GM23248 (cell line): ENCODE data around the gene KRTDAP. TPM values are rescaled to one million over a fixed set of nuclear protein-coding genes. Genes with fewer than 3 reads are reported as not detected.
"Not testable (repeated sequence)": the region's sequence is repeated elsewhere in the genome, so short reads cannot be mapped to it uniquely, and the experiment has no call there.

Source experiments
- DNase-seq: peaks from one replicate; pipeline ENCODE4 v3.0.0-alpha.2; 2015
- H2AFZ ChIP-seq: fragments of 200-600 bp; sonication (generic); 2 replicates; pipeline ENCODE4 v1.6.1; 2016; ENCODE audit warnings: antibody characterized with exemption
- H3F3A ChIP-seq: fragments of 200-600 bp; sonication (generic); 2 replicates; pipeline ENCODE4 v1.6.1; 2016; ENCODE audit warnings: mild to moderate bottlenecking, antibody characterized with exemption, mixed run types; ENCODE audit not compliant: insufficient read depth
- H3K27ac ChIP-seq: fragments of 200-600 bp; sonication (generic); 2 replicates; pipeline ENCODE4 v1.5.1; 2016; ENCODE audit warnings: mild to moderate bottlenecking
- H3K27me3 ChIP-seq: fragments of 200-600 bp; sonication (generic); replicated peaks from 2 replicates; pipeline ENCODE4 v1.6.1; 2016; ENCODE audit warnings: mild to moderate bottlenecking; ENCODE audit not compliant: insufficient read depth
- H3K36me3 ChIP-seq: fragments of 200-600 bp; sonication (generic); 2 replicates; pipeline ENCODE4 v1.6.1; 2016; ENCODE audit warnings: low read depth, mild to moderate bottlenecking
- H3K4me1 ChIP-seq: fragments of 200-600 bp; sonication (generic); 2 replicates; pipeline ENCODE4 v1.6.1; 2016; ENCODE audit warnings: mild to moderate bottlenecking; ENCODE audit not compliant: insufficient read depth
- H3K4me2 ChIP-seq: fragments of 200-600 bp; sonication (generic); one replicate; pipeline ENCODE4 v1.6.1; 2016; ENCODE audit warnings: mild to moderate bottlenecking; ENCODE audit not compliant: unreplicated experiment
- H3K4me3 ChIP-seq: fragments of 200-600 bp; sonication (generic); 2 replicates; pipeline ENCODE4 v1.5.1; 2016; ENCODE audit warnings: mild to moderate bottlenecking
- H3K79me2 ChIP-seq: fragments of 200-600 bp; sonication (generic); 2 replicates; pipeline ENCODE4 v1.6.1; 2016; ENCODE audit warnings: mild to moderate bottlenecking; ENCODE audit not compliant: insufficient read depth
- H3K9ac ChIP-seq: fragments of 200-600 bp; sonication (generic); 2 replicates; pipeline ENCODE4 v1.6.1; 2016; ENCODE audit warnings: mild to moderate bottlenecking
- H3K9me2 ChIP-seq: fragments of 200-600 bp; sonication (generic); 2 replicates; pipeline ENCODE4 v1.6.1; 2016; ENCODE audit warnings: mixed run types, mild to moderate bottlenecking, moderate library complexity; ENCODE audit not compliant: insufficient read depth
- H3K9me3 ChIP-seq: fragments of 200-600 bp; sonication (generic); one replicate; pipeline ENCODE4 v1.6.1; 2017; ENCODE audit warnings: low read depth
- H4K20me1 ChIP-seq: fragments of 200-600 bp; sonication (generic); 2 replicates; pipeline ENCODE4 v1.6.0; 2016; ENCODE audit not compliant: insufficient read depth
- EZH2 ChIP-seq: fragments of 200-600 bp; sonication (generic); IDR thresholded peaks from 2 replicates; pipeline ENCODE4 v1.6.1; 2018; ENCODE audit warnings: antibody characterized with exemption, mild to moderate bottlenecking; ENCODE audit not compliant: insufficient read depth, poor library complexity, severe bottlenecking
- EZH2phosphoT487 ChIP-seq: fragments of 200-600 bp; sonication (generic); IDR thresholded peaks from 2 replicates; pipeline ENCODE4 v1.6.1; 2018; ENCODE audit warnings: antibody characterized with exemption, moderate library complexity, mild to moderate bottlenecking, low read depth; ENCODE audit not compliant: insufficient read depth
- WGBS, 2 experiments: methylation state at CpG; one replicate each; pipeline ENCODE4 v1.1.6; 2015 to 2017; ENCODE audit warnings: low lambda C conversion rate in 2 of 2, low coverage in 1 of 2; ENCODE audit errors: missing lambda C conversion rate in 2 of 2; 5-methylcytosine and 5-hydroxymethylcytosine counted together
- in situ Hi-C: fragments of 300-500 bp; cut with MboI; formaldehyde crosslinking; loops from 2 replicates; pipeline ENCODE4 v1.15.0; 2020
- polyA plus RNA-seq: library from polyadenylated mRNA; unstranded; fragments of >200 nt; fragmentation: Nextera tagmentation; extraction: Ambion mirVana; gene quantifications from 2 replicates; pipeline ENCODE4 v1.2.1, GENCODE V29; 2016
- total RNA-seq: library from RNA; depleted of rRNA; stranded (reverse); fragments of >200 nt; shearing (Covaris generic); gene quantifications from 2 replicates; pipeline ENCODE4 v1.2.3, GENCODE V29; 2014

KRTDAP gene
- total and polyA plus RNA-seq, 2 experiments from 2014 or later: not detected

DNA sequence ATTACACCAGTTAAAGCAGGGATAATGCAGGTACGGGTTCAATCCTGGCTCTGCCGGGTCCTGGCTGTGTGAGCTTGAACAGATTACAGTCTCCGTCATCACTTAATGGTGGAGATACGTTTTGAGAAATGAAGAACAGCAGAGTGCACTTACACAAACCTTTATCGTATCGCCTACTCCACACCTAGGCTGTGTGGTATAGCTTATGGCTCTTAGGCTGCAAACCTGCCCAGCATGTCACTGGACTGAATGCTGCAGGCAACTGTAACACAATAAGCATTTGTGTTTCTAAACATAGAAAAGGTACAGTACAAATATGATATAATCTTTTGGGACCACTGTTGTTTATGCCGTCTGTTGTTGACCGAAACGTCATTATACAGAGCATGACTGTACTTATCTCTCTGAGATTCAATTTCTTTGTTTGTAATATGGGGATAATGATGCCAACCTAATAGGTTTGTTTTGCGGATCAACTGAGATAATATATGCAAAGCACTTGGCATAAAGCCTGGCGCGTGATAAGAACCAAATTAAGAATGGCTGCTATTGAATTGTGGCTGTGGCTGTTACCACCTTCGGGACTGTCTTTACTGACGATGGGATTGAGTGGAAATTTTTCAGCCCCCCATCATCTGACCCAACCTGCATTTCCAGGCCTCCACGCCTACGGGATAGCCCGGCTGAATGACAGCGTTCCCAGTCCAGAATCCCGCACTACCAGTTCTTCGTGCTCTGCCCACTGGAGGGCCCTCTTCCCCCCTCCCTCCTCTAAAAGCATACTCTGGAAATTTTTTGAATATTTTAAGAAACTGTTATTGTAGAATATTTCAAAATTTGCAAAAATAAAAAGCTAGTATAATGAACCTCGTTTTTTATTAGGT, 11.2 kb downstream of the KRTDAP start:
- H3K27ac ChIP-seq: no peak overlapping the region
- H3K9ac ChIP-seq: no peak overlapping the region
- H3K4me1 ChIP-seq: no peaks in the 10 kb centered on the region
- in situ Hi-C loops: no loop called here
- no peak overlapping the region for H2AFZ ChIP-seq
- H3K36me3 ChIP-seq: no peaks in the 10 kb centered on the region
- no peaks in the 10 kb centered on the region for H3K9me3 ChIP-seq
- no peak for DNase-seq
- H3K79me2 ChIP-seq: no peaks in the 10 kb centered on the region
- H4K20me1 ChIP-seq: no peaks in the 10 kb centered on the region
- peaks cover 7% of the 10 kb centered on the region for H3K27me3 ChIP-seq
- WGBS, 2 experiments: 67 to 69% methylated on average over 21 of the region's 21 CpGs
- no peak for TF ChIP-seq EZH2phosphoT487
- no peak for TF ChIP-seq EZH2
- H3K4me3 ChIP-seq: no peak overlapping the region
- no peaks in the 10 kb centered on the region for H3K9me2 ChIP-seq
- H3F3A ChIP-seq: no peaks in the 10 kb centered on the region
- no peak overlapping the region for H3K4me2 ChIP-seq

GRCh38 chr19:35476149-35476548, 14.1 kb downstream of the KRTDAP start:
- WGBS, 2 experiments: 44 to 46% methylated on average over 4 of the region's 4 CpGs
- in situ Hi-C loops: no loop called here

GRCh38 chr19:35474594-35474993, 15.7 kb downstream of the KRTDAP start:
- H3K4me2 ChIP-seq, H3F3A ChIP-seq, in situ Hi-C loops, H3K9me3 ChIP-seq, H3K4me3 ChIP-seq, H3K79me2 ChIP-seq, H2AFZ ChIP-seq, H3K4me1 ChIP-seq, H4K20me1 ChIP-seq, H3K27ac ChIP-seq, DNase-seq, H3K9ac ChIP-seq, H3K9me2 ChIP-seq, H3K36me3 ChIP-seq: not testable (repeated sequence)
- 78 to 89% methylated on average over 6 to 7 of the region's 7 CpGs for WGBS, 2 experiments
- H3K27me3 ChIP-seq: peaks cover 18% of the 10 kb centered on the region; the same call in 1 of the 2 replicates

More at GRCh38 chr19:35476149-35476548, 14.1 kb downstream of the KRTDAP start:
- Histone ChIP-seq H3K9ac (no peak overlapping the region), H2AFZ (no peak overlapping the region), H4K20me1 (no peaks in the 10 kb centered on the region), H3K36me3 (no peaks in the 10 kb centered on the region), H3F3A (no peaks in the 10 kb centered on the region), H3K4me3 (no peak overlapping the region), H3K4me1 (no peaks in the 10 kb centered on the region), H3K9me3 (no peaks in the 10 kb centered on the region), H3K79me2 (no peaks in the 10 kb centered on the region), H3K27ac (no peak overlapping the region), H3K9me2 (no peaks in the 10 kb centered on the region), H3K27me3 (peaks cover 4% of the 10 kb centered on the region; the same call in 1 of the 2 replicates), H3K4me2 (no peak overlapping the region)
- DNase-seq: no peak
- no peak for TF ChIP-seq EZH2
- no peak for TF ChIP-seq EZH2phosphoT487

DNA sequence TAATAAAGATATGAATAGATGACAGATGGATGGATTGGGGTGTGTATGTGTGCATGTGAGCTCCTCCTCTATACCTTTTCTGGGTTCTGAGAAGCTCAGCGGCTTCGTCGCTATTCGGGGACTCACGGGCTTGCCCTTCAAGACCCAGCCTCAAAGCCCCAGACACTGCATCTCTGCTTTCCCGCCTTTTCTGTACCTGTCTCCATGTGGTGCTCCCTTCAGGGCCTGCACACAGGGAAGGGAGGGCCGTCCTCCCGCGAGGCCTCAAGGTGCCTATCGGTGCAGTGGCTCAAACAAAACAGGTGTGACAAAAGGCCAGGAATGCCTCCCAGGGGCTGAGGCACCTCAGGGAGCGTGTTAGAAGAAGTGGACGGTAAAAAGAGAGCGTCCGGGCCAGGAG, 16.2 kb downstream of the KRTDAP start:
- Histone ChIP-seq H2AFZ (no peak overlapping the region), H3K9ac (no peak overlapping the region), H3K4me2 (no peak overlapping the region), H3K9me2 (no peaks in the 10 kb centered on the region), H3K79me2 (no peaks in the 10 kb centered on the region), H3K27ac (no peak overlapping the region), H3K27me3 (peaks cover 20% of the 10 kb centered on the region; the same call in 1 of the 2 replicates), H3F3A (no peaks in the 10 kb centered on the region), H3K36me3 (no peaks in the 10 kb centered on the region), H3K9me3 (no peaks in the 10 kb centered on the region), H3K4me1 (no peaks in the 10 kb centered on the region), H4K20me1 (no peaks in the 10 kb centered on the region), H3K4me3 (no peak overlapping the region)
- TF ChIP-seq EZH2phosphoT487 (no peak), EZH2 (no peak)
- in situ Hi-C loops: no loop called here
- WGBS, 2 experiments: 72 to 73% methylated on average over 14 of the region's 14 CpGs
- DNase-seq: no peak
